HG02642 (cell line): Measurements from ENCODE around the gene SLC49A4.

Source experiments
- ATAC-seq: cut with Tn5 transposase; IDR thresholded peaks from one replicate; pipeline ENCODE4 v1.9.1; 2021; ENCODE audit warnings: mild to moderate bottlenecking; ENCODE audit not compliant: unreplicated experiment, poor library complexity

SLC49A4 gene

DNA sequence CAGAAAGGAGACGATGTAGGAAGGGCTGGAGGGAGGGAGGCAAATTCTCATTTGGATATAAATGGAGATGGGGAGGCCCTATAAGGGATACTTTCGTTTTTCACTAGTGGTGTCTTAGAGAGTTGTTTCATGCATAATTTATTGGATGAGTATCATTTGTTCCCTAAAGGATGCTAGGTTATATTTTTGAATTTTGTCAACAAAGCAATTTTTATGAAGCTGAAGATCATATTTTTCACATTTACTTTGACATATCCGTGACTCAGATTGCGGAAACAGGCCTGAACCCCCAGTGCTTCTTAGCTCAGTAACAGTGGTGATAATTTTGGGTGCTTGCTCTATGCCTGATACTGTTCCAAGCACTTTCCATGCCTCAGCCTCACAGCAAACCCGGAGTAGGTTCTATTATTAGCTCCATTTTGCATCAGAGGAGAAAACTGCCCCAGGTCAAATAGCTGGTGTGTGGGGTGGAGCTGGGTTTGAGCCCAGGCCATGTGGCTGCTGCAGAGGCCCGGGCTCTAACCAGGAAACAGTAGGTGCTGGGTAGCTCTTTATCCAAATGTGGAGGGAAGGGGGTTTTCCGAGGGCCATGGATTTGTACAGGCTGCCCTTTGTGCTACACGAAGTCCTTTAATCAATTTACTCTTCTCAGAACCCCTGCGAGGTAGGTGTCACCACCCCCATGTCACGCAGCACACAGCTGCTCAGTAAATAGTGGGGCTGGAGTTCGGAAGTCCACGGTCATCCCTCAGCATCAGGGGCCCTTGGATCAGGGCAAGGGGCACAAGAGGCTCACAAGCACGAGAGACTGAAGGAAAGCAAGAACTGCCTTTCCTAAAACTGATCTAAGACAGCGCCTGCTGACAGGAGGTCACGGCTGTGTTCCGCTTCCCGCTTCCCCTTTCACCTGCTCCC lies 99.1 kb downstream of the SLC49A4 start:
- no peak for ATAC-seq

DNA sequence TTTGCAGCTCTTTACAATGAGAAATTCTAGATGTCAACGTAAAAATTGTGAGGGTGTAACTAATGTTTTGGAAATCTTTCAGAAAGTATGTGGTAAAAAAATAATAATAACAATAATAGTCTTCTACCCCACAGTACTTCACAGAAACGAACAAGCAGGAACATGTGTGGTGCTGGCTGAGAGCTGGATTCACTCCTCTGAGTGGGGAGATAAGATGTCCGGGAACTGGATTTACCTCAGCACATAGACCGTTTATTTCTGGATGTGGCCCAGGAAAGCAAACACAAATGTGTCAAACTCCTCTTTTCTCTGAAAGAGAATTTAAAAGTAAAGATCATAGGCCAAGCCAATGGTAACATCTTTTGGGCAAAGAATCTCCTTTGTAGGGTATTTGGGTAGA lies 103.4 kb downstream of the SLC49A4 start:
- no peak for ATAC-seq

- no peak for ATAC-seq
These were observed 107.5 kb downstream of the SLC49A4 start for GRCh38 chr3:122902326-122902725.

DNA sequence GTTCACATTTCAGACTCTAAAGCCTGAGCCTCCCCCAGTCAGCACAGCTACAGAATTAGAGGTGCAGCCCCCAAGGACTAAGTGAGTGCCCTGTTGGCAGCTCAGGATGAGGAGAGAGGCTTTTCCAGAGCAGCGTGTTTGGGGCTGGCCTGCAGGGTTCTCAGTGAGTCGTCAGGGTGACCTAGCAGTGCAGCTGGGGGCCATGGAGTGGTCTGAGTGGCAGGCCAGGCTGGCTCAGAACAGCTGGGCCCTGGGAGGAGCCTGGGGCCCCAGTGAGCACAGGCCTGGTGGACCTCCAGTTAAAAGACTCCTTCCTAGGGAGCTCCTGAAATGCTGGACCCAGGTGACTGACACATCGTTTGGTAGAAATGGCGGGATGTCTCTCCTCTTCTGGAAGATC lies 108.3 kb downstream of the SLC49A4 start:
- ATAC-seq: no peak

GRCh38 chr3:122907471-122907870 lies 112.6 kb downstream of the SLC49A4 start:
- ATAC-seq: no peak

DNA sequence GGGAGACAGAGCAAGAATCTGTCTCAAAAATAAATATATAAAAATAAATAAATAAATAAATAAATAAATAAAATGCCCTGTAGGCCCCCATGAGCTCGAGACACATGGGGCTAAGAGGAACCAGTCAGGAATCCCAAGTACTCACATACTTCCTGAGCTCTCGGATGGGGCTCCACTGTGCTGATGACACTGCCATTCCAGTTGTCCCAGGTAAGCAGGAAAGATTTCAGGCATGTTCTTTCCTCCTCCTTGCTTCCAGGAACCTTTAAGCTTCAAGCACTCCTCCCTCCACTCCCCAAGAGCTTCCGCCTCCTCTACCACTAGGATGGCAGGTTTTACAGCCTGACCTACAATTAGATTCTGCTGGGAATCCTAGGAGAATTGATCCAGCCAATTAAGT lies 113.4 kb downstream of the SLC49A4 start:
- ATAC-seq: no peak

DNA sequence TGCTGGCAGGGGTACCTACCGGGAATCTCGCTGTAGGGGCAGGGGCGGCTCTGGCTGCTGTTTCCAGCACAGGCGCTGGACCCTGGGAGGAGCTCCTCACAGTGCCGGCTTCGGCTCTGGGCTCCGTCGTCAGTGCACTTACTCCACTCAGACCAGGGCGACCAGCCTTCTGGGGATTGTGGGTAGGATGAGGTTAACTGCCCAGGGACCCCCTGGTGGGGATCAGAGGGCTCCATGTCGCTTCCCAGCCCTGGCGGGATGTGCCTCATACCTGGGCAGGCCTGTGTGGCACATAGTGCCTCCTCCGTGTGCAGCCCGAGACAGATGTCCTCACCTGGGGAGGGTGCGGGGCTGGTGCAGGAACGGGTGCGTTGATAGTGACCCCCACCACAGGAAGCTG lies 117.0 kb downstream of the SLC49A4 start:
- no peak for ATAC-seq

- no peak for ATAC-seq
These were observed 118.1 kb downstream of the SLC49A4 start for GRCh38 chr3:122912772-122913538.

- ATAC-seq: no peak
These were observed 118.8 kb downstream of the SLC49A4 start for GRCh38 chr3:122913539-122914100.

- ATAC-seq: no peak
These were observed 120.6 kb downstream of the SLC49A4 start for GRCh38 chr3:122915300-122916055.

- no peak for ATAC-seq
These were observed 121.2 kb downstream of the SLC49A4 start for GRCh38 chr3:122916084-122916483.

- ATAC-seq: no peak
These were observed 121.7 kb downstream of the SLC49A4 start for GRCh38 chr3:122916580-122916979.

GRCh38 chr3:122917412-122917811 lies 122.5 kb downstream of the SLC49A4 start:
- ATAC-seq: no peak

DNA sequence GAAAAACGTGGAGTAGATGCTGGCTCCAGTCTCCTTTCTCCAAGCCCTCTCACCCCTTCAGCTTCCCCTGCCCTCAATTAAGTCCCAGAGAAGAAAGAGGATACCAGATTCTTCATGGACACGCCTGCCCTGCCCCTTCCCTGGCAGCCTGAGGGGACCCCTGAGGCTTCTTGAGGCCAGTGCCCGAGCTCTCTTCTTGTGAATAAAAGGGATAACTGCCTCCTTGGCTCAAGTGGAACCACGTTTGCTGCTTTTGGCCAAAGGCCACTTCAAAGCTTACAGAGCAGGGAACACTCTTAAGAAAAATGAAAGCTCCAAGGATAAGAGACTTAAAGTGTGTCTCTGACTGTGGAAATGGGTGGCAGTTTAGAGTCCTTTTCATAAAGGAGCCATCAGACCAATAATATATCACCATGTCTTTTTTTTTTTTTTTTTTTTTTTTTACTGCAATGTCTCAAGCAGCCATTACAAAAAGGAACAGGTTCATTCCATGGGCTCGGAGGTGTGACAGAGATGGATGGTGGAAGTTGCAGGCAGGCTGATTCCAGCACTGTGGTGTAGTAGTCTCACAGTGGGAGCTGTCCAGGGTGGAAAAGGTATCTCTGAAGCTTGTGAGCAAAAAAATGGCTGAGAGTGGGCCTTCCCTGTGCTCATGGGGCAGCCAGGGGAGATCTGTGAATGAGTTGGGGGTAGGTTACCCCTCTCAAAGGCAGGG lies 123.9 kb downstream of the SLC49A4 start:
- ATAC-seq: no peak

GRCh38 chr3:122919291-122919610 lies 124.4 kb downstream of the SLC49A4 start:
- no peak for ATAC-seq

DNA sequence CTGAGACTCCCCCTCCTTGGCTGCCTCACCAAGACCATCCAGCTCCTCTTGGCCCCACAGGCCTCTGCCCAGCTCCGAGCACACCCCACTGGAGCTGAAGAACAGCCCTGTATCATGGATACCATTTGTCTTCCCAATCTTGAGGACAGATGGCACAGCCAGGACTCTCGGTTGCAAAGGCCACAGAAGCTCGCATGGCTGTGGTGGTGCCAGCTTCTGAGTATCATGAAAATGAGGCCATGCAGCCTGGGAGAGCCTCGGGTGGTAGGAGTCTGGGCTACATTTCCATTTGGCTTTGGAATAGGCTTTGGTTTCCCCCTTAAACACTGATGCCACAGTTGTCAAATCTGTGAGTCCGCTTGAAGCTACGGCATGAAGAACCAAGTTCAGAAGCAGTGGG lies 126.1 kb downstream of the SLC49A4 start:
- ATAC-seq: no peak

GRCh38 chr3:122921791-122922651 lies 127.2 kb downstream of the SLC49A4 start:
- ATAC-seq: peak; percentile 47

DNA sequence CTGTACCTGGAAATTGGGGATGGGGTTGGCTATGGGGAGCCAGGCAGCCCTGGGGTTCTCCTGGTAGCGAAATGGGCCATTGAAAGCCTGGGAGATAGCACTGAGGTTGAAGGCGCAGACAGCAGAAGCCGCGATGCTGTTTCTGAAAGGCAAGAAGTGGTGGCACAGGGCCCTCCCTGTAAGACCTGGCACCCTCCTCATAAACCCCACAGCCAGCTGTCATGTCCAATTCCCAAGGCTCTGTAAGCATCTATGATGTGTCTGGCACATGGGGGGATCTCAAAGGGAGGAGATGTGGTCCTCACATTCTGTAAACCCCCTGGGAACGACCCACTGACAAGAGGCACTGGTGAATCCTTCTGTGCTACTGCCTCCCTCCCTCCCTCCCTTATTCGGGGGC lies 128.7 kb downstream of the SLC49A4 start:
- ATAC-seq: no peak

- ATAC-seq: no peak
These were observed 129.2 kb downstream of the SLC49A4 start for GRCh38 chr3:122924056-122924455.
